GM21717 (cell line): ENCODE measurements around the gene TAPT1.
"Not testable (repeated sequence)": the region's sequence is repeated elsewhere in the genome, so short reads cannot be mapped to it uniquely, and the experiment has no call there.

Source experiments
- ATAC-seq: cut with Tn5 transposase; IDR thresholded peaks from one replicate; pipeline ENCODE4 v1.9.1; 2021; ENCODE audit warnings: mild to moderate bottlenecking, moderate library complexity; ENCODE audit not compliant: unreplicated experiment

The TAPT1 gene

GRCh38 chr4:16217300-16218051 is 8.8 kb downstream of the TAPT1 start:
- peak; percentile 89 for ATAC-seq

GRCh38 chr4:16213121-16213520 is 13.2 kb downstream of the TAPT1 start:
- ATAC-seq, result no peak

- no peak for ATAC-seq
These were observed 14.0 kb downstream of the TAPT1 start for GRCh38 chr4:16212138-16212782.

- ATAC-seq, result no peak
These were observed 18.9 kb downstream of the TAPT1 start for GRCh38 chr4:16207409-16207808.

- ATAC-seq, result no peak
These were observed 19.4 kb downstream of the TAPT1 start for GRCh38 chr4:16206848-16207247.

GRCh38 chr4:16206301-16206700 is 20.0 kb downstream of the TAPT1 start:
- ATAC-seq, result no peak

GRCh38 chr4:16205298-16206164 is 20.7 kb downstream of the TAPT1 start:
- peak; percentile 74 for ATAC-seq

- no peak for ATAC-seq
These were observed 21.8 kb downstream of the TAPT1 start for GRCh38 chr4:16204505-16204904.

- ATAC-seq, result no peak
These were observed 23.2 kb downstream of the TAPT1 start for GRCh38 chr4:16203083-16203482.

- no peak for ATAC-seq
These were observed 23.7 kb downstream of the TAPT1 start for GRCh38 chr4:16202598-16202997.

GRCh38 chr4:16199093-16199492 is 27.2 kb downstream of the TAPT1 start:
- ATAC-seq, result no peak

- no peak for ATAC-seq
These were observed 28.2 kb downstream of the TAPT1 start for GRCh38 chr4:16197876-16198665.

GRCh38 chr4:16196482-16197393 is 29.5 kb downstream of the TAPT1 start:
- ATAC-seq, result peak; percentile 76

- ATAC-seq, result no peak
These were observed 31.1 kb downstream of the TAPT1 start for GRCh38 chr4:16195209-16195608.

GRCh38 chr4:16194798-16195197 is 31.5 kb downstream of the TAPT1 start:
- not testable (repeated sequence) for ATAC-seq

- no peak for ATAC-seq
These were observed 32.1 kb downstream of the TAPT1 start for GRCh38 chr4:16194214-16194613.

GRCh38 chr4:16192631-16193518 is 33.4 kb downstream of the TAPT1 start:
- no peak for ATAC-seq

GRCh38 chr4:16192057-16192456 is 34.2 kb downstream of the TAPT1 start:
- ATAC-seq, result no peak

- no peak for ATAC-seq
These were observed 38.8 kb downstream of the TAPT1 start for GRCh38 chr4:16187455-16187854.
